Measurements from ENCODE around the gene C16orf46. TPM values are rescaled to one million over a fixed set of nuclear protein-coding genes. Genes with fewer than 3 reads are reported as not detected.
A peak's percentile ranks its signal among the peaks of the same experiment; 100 is the strongest.

Gene C16orf46
- total and polyA plus RNA-seq, 2 of the 13 experiments (the other 11 are each of a cell fraction or from before 2014, with no cell fraction given) = 0.38 to 0.55 TPM

DNA sequence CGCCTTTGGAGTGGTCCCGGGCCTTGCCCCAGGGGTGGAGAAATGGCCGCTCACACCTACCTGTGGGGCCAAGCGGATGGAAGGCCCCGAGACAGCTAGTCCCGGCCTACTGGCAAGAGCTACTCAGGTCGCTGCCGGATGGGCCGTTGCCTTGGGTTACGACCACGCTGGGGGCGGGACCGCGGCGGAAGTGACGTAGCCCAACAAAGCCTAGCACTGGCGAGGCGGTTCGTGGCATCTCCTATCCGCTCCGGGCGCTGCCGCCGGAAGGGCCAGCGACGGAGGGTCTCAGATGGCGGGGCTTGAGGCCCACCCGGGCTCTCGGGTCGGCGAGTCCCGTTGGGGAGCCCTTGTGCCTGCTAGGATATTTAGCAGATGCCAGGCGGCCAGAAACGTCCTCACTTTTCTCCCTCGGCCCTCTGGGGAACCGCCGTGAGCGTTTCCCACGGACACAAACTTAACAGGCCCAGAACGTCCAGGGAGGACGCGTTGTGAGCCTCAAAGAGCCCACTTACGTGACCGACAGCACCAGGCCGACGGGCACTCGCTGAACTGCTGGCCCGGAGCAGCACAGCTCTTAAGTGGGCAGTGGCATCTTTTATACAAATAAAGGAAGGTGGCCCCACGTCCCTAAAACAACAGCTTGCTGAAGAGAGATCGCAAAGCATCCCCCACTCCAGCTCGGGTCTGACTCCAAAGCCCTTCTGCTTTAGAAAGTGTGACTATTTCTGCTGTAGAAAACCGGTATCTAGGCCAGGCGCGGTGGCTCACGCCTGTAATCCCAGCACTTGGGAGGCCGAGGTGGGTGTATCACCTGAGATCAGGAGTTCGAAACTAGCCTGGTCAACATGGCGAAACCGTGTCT, at the start of gene C16orf46 (continued):
- TF ChIP-seq, protein P1, sequence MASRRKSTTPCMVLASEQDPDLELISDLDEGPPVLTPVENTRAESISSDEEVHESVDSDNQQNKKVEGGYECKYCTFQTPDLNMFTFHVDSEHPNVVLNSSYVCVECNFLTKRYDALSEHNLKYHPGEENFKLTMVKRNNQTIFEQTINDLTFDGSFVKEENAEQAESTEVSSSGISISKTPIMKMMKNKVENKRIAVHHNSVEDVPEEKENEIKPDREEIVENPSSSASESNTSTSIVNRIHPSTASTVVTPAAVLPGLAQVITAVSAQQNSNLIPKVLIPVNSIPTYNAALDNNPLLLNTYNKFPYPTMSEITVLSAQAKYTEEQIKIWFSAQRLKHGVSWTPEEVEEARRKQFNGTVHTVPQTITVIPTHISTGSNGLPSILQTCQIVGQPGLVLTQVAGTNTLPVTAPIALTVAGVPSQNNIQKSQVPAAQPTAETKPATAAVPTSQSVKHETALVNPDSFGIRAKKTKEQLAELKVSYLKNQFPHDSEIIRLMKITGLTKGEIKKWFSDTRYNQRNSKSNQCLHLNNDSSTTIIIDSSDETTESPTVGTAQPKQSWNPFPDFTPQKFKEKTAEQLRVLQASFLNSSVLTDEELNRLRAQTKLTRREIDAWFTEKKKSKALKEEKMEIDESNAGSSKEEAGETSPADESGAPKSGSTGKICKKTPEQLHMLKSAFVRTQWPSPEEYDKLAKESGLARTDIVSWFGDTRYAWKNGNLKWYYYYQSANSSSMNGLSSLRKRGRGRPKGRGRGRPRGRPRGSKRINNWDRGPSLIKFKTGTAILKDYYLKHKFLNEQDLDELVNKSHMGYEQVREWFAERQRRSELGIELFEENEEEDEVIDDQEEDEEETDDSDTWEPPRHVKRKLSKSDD (CRISPR knock-in tag; IDR thresholded peaks at IDR 0.05; ENCODE audit: low read depth) = peak; percentile 85
- TF ChIP-seq, protein P2, sequence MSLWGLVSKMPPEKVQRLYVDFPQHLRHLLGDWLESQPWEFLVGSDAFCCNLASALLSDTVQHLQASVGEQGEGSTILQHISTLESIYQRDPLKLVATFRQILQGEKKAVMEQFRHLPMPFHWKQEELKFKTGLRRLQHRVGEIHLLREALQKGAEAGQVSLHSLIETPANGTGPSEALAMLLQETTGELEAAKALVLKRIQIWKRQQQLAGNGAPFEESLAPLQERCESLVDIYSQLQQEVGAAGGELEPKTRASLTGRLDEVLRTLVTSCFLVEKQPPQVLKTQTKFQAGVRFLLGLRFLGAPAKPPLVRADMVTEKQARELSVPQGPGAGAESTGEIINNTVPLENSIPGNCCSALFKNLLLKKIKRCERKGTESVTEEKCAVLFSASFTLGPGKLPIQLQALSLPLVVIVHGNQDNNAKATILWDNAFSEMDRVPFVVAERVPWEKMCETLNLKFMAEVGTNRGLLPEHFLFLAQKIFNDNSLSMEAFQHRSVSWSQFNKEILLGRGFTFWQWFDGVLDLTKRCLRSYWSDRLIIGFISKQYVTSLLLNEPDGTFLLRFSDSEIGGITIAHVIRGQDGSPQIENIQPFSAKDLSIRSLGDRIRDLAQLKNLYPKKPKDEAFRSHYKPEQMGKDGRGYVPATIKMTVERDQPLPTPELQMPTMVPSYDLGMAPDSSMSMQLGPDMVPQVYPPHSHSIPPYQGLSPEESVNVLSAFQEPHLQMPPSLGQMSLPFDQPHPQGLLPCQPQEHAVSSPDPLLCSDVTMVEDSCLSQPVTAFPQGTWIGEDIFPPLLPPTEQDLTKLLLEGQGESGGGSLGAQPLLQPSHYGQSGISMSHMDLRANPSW (CRISPR knock-in tag; IDR thresholded peaks at IDR 0.05; ENCODE audit: borderline replicate concordance) = peak; percentile 97; the same call in 1 of the 2 replicates
- TF ChIP-seq, protein P3, sequence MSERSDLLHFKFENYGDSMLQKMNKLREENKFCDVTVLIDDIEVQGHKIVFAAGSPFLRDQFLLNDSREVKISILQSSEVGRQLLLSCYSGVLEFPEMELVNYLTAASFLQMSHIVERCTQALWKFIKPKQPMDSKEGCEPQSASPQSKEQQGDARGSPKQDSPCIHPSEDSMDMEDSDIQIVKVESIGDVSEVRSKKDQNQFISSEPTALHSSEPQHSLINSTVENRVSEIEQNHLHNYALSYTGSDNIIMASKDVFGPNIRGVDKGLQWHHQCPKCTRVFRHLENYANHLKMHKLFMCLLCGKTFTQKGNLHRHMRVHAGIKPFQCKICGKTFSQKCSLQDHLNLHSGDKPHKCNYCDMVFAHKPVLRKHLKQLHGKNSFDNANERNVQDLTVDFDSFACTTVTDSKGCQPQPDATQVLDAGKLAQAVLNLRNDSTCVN (CRISPR knock-in tag; IDR thresholded peaks at IDR 0.05; ENCODE audit: borderline replicate concordance) = peak; percentile 86; the same call in 1 of the 2 replicates
- TF ChIP-seq ZNF430 (CRISPR knock-in tag; IDR thresholded peaks at IDR 0.05) (peak; percentile 89), ZNF781 (CRISPR knock-in tag; IDR thresholded peaks at IDR 0.05; ENCODE audit: borderline replicate concordance, not compliant biosample characterization) (no peak), ZKSCAN1 (IDR thresholded peaks at IDR 0.05; ENCODE audit: low read length) (no peak), ZZZ3 (CRISPR knock-in tag; IDR thresholded peaks at IDR 0.05; ENCODE audit: borderline replicate concordance) (peak; percentile 53; the same call in 1 of the 2 replicates), NAIF1 (CRISPR knock-in tag; IDR thresholded peaks at IDR 0.05; ENCODE audit: borderline replicate concordance) (peak; percentile 70), KLF9 (CRISPR knock-in tag; IDR thresholded peaks at IDR 0.05; ENCODE audit: low read depth) (peak; percentile 68; the same call in 1 of the 2 replicates), ZNF777 (CRISPR knock-in tag; IDR thresholded peaks at IDR 0.05) (peak; percentile 82), ZNF230 (CRISPR knock-in tag; IDR thresholded peaks at IDR 0.05) (no peak; the same call in 1 of the 2 replicates), ZMYM4 (CRISPR knock-in tag; IDR thresholded peaks at IDR 0.05) (peak; percentile 70; the same call in 1 of the 2 replicates), ZBTB7B (CRISPR knock-in tag; IDR thresholded peaks at IDR 0.05) (peak; percentile 98), ZNF674 (CRISPR knock-in tag; IDR thresholded peaks at IDR 0.05; ENCODE audit: low read depth) (no peak), NCOA1 (CRISPR knock-in tag; IDR thresholded peaks at IDR 0.05) (no peak), ZNF567 (CRISPR knock-in tag; IDR thresholded peaks at IDR 0.05; ENCODE audit: borderline replicate concordance) (peak; percentile 97)
- TF ChIP-seq, protein P4, sequence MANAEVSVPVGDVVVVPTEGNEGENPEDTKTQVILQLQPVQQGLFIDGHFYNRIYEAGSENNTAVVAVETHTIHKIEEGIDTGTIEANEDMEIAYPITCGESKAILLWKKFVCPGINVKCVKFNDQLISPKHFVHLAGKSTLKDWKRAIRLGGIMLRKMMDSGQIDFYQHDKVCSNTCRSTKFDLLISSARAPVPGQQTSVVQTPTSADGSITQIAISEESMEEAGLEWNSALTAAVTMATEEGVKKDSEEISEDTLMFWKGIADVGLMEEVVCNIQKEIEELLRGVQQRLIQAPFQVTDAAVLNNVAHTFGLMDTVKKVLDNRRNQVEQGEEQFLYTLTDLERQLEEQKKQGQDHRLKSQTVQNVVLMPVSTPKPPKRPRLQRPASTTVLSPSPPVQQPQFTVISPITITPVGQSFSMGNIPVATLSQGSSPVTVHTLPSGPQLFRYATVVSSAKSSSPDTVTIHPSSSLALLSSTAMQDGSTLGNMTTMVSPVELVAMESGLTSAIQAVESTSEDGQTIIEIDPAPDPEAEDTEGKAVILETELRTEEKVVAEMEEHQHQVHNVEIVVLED (CRISPR knock-in tag; IDR thresholded peaks at IDR 0.05; ENCODE audit: borderline replicate concordance) = peak; percentile 84
- TF ChIP-seq, protein P5, sequence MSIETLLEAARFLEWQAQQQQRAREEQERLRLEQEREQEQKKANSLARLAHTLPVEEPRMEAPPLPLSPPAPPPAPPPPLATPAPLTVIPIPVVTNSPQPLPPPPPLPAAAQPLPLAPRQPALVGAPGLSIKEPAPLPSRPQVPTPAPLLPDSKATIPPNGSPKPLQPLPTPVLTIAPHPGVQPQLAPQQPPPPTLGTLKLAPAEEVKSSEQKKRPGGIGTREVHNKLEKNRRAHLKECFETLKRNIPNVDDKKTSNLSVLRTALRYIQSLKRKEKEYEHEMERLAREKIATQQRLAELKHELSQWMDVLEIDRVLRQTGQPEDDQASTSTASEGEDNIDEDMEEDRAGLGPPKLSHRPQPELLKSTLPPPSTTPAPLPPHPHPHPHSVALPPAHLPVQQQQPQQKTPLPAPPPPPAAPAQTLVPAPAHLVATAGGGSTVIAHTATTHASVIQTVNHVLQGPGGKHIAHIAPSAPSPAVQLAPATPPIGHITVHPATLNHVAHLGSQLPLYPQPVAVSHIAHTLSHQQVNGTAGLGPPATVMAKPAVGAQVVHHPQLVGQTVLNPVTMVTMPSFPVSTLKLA (IDR thresholded peaks at IDR 0.05) = peak; percentile 57

Data from HepG2 (cell line).